Mucosa of descending colon (tissue), 3 donors: ENCODE results near the gene CLCNKB. TPM values are rescaled to one million over a fixed set of nuclear protein-coding genes. Genes with fewer than 3 reads are reported as not detected.

Source experiments
- ATAC-seq: fragments of 200-7000 bp; cut with Tn5 transposase; one replicate; pipeline ENCODE4 v1.9.1; 2020; ENCODE audit warnings: mild to moderate bottlenecking, moderate library complexity
- DNase-seq, 3 donors: peaks; one replicate each; pipeline ENCODE4 v3.0.0-alpha.2; 2020
- H3K36me3 ChIP-seq: fragments of 200-600 bp; one replicate; pipeline ENCODE4 v1.8.0; 2021; ENCODE audit warnings: low read depth, mild to moderate bottlenecking
- H3K4me1 ChIP-seq: fragments of 200-600 bp; one replicate; pipeline ENCODE4 v1.8.0; 2021; ENCODE audit warnings: low read depth, mild to moderate bottlenecking
- H3K4me3 ChIP-seq: fragments of 200-600 bp; one replicate; pipeline ENCODE4 v1.8.0; 2021; ENCODE audit warnings: mild to moderate bottlenecking
- H3K9me3 ChIP-seq: fragments of 200-600 bp; one replicate; pipeline ENCODE4 v1.8.0; 2021; ENCODE audit warnings: mild to moderate bottlenecking
- intact Hi-C, 2 donors: fragments of 100-400 bp; cut with DNase I in 1 of 2; cut with micrococcal nuclease in 1 of 2; formaldehyde crosslinking; loops; one replicate each; pipeline versions ENCODE4 v1.11.0 to v1.11.1; 2022; cut with DNase I, micrococcal nuclease
- total RNA-seq, 3 donors: library from RNA; stranded (reverse); fragmentation: NEBNext Ultra II Directional in 2 of 3; extraction: Animal tissue kit (Norgen Biotek cat#: 25700) in 2 of 3; gene quantifications; one replicate each; pipeline versions ENCODE4 v1.2.1 to v1.2.4, GENCODE V29; 2021 to 2023
- TF ChIP-seq, protein P1 (sequence below): fragments of 200-600 bp; IDR thresholded peaks from one replicate; pipeline ENCODE4 v1.8.0; 2022; ENCODE audit warnings: antibody characterized with exemption, mild to moderate bottlenecking
- donor health status: DM: no; HTN: no; CAD: no; lungs with moderate emphysema.
- donor health status: DM: no; HTN: no; CAD: no.
- donor health status: DM: no; HTN: yes; CAD: no.

The CLCNKB gene
- total RNA-seq, 3 donors from 2014 or later: 1.2 TPM; not detected in 2

DNA sequence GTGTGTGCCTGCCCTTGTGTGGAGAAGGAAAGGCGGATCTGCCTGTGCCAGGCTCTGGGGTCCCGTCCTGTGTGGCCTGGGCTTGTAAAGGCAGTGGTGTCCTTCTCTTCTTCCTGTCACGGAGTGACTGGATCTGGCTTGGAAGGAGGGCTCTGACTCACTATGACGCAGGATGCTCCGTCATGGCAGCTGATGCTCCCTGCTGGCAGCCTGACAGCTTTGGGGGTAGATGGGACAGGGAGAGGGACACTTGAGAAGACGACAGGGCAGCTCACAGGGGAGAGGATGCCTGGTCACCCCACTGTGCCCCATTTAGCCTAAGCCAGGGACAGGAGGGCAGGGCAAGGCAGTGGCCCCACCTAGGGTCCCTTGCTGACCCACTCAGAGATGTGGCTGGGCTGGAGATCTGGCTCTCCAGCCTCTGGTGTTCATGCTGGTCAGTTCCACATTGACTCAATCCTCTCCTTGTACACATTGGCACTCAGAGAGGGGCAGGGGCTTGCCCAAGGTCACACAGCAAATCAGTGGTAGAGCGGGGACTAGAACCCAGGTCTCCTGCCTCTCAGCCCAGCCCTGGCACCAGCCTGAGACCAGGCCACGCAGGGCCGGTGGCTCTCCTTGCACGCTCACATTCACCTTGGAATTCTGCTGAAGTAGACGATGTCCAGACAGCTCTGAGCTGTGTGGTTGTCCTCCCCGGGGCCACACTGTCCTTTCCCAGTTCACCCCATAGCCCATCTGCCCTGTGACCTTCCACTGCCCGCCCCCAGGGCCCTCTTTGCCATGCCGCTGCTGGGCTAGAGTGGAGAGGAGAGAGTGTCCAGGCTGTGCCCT, 32.7 kb downstream of the CLCNKB start:
- Histone ChIP-seq H3K4me1 (peaks cover 4% of the 10 kb centered on the region), H3K36me3 (no peaks in the 10 kb centered on the region), H3K9me3 (no peaks in the 10 kb centered on the region), H3K4me3 (no peak overlapping the region)
- DNase-seq (no peak), ATAC-seq (no peak)
- TF ChIP-seq, protein P1, sequence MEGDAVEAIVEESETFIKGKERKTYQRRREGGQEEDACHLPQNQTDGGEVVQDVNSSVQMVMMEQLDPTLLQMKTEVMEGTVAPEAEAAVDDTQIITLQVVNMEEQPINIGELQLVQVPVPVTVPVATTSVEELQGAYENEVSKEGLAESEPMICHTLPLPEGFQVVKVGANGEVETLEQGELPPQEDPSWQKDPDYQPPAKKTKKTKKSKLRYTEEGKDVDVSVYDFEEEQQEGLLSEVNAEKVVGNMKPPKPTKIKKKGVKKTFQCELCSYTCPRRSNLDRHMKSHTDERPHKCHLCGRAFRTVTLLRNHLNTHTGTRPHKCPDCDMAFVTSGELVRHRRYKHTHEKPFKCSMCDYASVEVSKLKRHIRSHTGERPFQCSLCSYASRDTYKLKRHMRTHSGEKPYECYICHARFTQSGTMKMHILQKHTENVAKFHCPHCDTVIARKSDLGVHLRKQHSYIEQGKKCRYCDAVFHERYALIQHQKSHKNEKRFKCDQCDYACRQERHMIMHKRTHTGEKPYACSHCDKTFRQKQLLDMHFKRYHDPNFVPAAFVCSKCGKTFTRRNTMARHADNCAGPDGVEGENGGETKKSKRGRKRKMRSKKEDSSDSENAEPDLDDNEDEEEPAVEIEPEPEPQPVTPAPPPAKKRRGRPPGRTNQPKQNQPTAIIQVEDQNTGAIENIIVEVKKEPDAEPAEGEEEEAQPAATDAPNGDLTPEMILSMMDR: no peak
- intact Hi-C loops: loop anchor here (5.0 to 10.0 kb wide), 2 partner anchors 169 to 281 kb away; no protein-coding TSS in a partner anchor

DNA sequence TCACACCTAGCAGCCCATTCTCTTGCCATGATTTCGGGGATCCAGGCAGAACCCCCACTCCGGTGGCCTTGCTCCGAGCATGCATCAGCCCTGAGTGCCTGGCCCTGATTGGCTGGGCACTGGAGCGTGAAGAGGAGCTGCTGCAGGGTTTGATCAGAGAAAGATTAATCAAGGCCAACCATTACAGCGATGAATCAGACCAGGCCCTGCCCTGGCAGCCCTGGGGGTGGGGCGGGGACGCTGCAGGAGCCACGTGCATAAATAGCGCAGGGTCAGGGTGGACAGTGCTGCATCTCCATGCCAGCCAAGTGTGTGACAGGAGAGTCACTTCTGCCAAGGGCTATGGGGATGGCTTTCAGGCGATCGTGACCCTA, 33.3 kb downstream of the CLCNKB start:
- H3K36me3 ChIP-seq: no peaks in the 10 kb centered on the region
- DNase-seq: no peak
- TF ChIP-seq, protein P1: no peak
- ATAC-seq: peak; percentile 6
- intact Hi-C loops: loop anchor here (5.0 to 10.0 kb wide), 2 partner anchors 168 to 280 kb away; no protein-coding TSS in a partner anchor
- no peak overlapping the region for H3K4me3 ChIP-seq
- peaks cover 4% of the 10 kb centered on the region for H3K4me1 ChIP-seq
- no peaks in the 10 kb centered on the region for H3K9me3 ChIP-seq

DNA sequence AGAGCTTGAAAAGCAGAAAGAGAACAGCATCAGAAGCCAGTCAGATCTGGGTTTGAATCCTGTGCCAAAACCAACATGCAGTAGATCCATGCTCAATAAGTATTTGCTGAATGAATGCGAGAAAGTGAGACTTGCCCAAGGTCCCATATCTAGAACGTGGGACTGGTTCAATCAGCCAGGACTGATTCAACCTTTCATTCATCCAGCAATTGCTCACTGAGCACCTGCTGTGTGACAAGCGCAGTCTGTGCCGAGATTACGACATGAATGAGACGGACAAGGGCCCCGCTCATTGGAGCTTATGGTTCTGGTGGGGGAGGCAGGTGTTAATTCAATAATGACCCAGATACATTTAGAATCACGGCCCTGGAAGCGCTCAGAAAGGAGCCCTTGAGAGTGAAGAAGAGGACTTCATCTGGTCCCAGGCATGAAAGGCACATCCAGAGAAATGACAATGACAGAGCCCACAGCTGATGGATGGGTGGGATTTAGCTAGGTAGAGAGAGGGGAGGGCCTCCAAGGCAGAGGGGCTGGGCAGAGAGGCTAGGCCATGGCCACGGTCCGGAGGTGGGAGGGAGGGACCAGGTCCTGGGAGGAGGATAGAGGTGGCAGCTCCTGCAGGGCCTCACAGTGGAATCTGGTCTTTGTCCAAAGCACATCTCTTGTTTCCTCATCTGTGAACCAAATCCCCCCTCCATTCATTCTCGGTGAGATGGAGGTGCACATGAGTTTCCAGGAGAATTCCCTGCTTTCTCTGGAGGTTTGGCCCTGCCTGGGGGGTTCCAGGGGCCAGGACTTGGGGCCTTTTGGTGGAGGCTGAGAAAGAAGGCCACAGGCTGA, 34.0 kb downstream of the CLCNKB start:
- ATAC-seq: no peak
- TF ChIP-seq, protein P1: no peak
- peak in 1 of 3 donors; percentile 3 for DNase-seq

DNA sequence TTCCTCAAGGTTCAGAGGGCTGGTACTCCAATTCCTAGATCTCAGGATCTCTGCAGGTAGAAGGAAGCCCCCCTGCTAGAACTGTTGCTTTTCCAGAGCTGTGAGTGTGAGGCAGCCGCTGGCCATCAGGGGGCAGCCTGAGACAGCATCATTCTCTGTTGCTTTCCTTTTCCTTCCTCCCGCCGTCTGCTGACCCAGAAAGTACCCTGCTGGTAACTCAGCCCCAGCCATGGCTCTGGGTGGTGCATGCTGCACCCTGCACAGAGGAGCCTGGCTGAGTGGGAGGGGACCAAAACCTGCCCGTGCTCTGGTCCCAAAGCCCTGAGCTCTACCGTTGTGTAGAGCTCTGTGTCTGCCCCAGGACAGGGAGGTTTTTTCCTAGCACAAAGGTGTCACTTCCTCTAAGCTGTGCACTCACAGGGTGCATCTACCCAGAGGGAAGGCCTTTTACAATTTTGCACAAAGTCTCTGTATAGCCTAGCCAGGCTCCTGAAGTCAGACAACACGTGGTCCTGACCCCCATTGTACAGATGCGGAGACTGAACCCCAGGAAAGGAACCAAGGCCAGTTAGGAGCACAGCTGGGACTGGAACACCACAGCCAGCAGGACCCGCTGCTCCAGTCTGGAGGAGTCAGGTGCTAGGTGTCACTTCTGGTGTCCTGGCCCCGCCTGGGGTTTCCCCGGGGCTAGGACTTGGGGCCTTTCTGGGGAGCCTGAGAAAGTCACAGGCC, 35.5 kb downstream of the CLCNKB start:
- peak; percentile 74 for ATAC-seq
- peak; percentile 76 to 91 (median 86) for DNase-seq
- TF ChIP-seq, protein P1: peak; percentile 69
- intact Hi-C loops: loop anchor here (2.0 to 10.0 kb wide), 3 partner anchors 108 to 278 kb away; no protein-coding TSS in a partner anchor
- Histone ChIP-seq H3K36me3 (no peaks in the 10 kb centered on the region), H3K4me1 (peaks cover 14% of the 10 kb centered on the region), H3K9me3 (no peaks in the 10 kb centered on the region), H3K4me3 (no peak overlapping the region)

More for the DNA sequence above, 34.0 kb downstream of the CLCNKB start:
- Histone ChIP-seq H3K4me1 (peaks cover 6% of the 10 kb centered on the region), H3K9me3 (no peaks in the 10 kb centered on the region), H3K36me3 (no peaks in the 10 kb centered on the region), H3K4me3 (no peak overlapping the region)
- intact Hi-C loops: loop anchor here (2.0 to 10.0 kb wide), 3 partner anchors 109 to 280 kb away; no protein-coding TSS in a partner anchor
